Superior temporal gyrus (tissue), 1 donor: Measurements from ENCODE around the gene CCL23.
"Not testable (repeated sequence)": the region's sequence is repeated elsewhere in the genome, so short reads cannot be mapped to it uniquely, and the experiment has no call there.

Experiments used
- DNase-seq: peaks from one replicate; pipeline ENCODE4 v3.0.0-alpha.2; 2016; ENCODE audit errors: extremely low spot score

CCL23 gene

DNA sequence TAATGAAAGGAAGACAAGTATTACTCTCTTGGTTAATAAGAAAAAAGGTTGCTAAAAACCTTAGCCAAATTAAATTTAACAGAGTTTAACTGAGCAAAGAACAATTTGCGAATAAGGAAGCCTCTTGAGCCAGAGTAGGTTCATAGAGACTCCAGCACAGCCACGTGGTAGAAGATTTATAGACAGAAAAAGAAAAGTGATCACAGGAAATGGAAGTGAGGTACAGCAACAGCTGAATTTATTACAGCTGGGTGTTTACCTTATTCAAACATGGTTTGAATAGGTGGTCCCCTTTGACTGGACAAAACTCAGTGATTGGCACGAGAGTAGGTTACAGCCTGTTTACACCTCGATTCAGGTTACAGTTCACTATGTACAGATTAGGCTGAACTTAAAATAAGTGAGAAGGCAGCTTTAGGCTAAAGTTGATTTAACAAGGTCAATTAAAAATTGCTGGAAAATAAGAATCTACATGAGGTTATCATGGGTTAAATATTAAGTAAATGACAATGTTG lies 13.1 kb downstream of the CCL23 start:
- DNase-seq = no peak

DNA sequence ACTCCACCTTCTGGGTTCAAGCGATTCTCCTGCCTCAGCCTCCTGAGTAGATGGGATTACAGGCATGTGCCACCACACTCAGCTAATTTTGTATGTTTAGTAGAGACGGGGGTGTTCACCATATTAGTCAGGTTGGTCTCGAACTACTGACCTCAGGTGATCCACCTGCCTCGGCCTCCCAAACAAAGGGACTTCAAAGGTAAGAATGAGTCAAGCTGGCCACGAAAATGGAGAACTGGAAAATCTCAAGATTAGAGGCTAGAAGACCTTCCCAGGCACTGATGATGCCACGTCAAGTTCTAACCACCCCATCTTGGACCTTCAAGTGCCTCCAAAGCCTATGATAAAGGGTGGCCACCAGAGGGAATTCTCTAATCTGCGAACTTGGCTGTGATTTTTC lies 15.1 kb downstream of the CCL23 start:
- DNase-seq = no peak

DNA sequence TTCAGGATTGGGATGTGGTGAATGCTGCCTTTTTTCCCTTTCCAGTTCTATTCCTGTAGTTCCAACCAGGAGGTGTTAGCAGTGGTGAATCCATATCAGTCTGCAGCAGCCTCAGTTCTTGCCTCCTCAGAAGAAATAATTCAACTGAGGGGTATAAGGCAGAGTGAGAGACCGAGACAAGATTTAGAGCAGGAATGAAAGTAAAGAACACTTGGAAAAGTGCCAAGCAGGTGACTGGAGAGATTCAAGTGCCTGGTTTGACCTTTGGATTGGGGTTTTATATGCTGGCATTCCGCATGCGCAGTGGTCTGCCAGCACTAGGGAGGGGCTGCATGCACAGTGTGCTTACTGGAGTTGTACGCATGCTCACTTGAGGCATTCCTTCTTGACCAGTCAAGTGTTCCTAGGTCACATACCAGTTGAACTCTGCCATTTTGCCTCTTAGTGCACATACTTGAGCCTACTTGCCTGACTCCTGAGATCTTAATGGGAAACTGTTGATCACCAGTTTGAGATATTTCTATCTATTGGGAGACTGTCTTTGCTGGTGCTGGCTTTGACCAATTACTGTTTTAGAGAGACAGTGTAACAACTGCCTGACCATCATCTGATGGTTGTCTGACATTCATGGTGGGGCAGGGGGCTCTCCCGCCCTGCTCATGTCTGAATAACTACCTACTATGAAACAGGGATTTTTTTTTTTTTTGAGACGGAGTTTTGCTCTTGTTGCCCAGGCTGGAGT lies 15.7 kb downstream of the CCL23 start:
- no peak for DNase-seq

DNA sequence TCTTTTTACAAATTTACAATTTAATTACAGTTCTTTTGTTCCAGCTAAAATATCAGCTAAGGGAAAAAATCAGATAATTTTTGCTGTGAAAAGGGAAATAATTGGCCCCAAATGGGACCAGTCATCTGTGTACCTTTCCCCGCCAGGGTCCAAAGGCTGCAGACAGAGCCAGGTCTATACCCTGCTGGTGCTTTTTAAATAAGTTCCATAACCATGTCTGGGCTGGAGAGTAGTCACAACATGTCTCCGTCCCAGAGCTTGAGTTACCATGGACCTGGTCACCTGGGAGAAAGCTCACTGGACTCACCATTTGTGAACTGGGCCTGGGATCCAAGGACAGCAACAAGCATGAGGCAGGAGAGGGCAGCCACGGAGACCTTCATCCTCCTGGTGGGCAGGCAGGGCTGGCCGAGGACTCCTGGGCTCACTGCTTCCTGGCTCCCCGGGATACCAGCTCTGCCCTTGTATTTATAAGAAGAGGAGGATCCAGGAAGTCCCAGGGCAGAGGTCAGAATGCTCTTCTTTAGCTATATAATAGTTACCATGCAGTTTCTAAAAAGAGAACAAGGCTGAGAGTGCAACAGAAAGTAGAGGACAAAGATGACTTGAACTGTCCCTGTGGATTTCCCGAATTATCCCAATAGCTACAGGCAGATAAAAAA lies 16.5 kb downstream of the CCL23 start, which contains the start of gene CCL15:
Gene CCL15, minus strand, starts transcription at position 444 of the 662 bp plus-strand sequence. Its CDS starts 61 bp downstream, at position 383.
- DNase-seq = no peak

DNA sequence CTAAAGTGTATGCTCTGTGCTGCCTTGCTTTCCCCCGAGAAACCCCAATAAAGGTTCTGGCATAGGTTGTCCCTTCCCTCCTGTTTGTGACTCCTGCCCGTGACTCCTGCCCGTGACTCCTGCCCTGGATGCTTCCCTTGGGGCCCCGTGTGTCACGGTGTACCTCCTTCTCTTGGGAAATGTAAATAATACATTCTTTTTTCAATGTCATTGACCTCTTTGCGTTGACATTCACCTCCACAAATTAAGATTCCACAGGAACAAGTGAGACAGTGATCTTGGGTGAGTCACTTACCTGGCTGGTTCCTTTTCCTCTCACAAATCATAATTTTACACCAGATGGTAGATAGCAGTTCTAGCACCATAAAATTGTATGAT lies 17.1 kb downstream of the CCL23 start:
- DNase-seq = no peak

DNA sequence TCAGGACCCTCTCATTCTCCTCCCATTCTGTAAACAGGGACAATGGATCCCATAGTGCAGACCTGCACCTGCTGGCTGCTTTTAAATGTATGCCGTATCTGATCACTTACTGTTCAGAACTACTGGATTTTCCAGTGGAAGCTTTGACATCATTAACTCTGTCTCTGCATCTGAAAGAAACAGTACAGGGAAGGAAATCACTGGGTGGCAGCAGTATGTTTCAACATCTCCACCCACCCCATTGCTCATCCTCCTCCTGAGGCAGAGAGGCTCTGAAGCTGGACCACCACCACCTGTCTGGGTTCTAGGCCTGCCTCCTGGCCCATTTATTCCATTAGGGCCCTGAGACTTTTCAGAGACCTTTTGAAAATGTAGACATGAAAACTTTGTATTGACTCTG lies 19.0 kb downstream of the CCL23 start:
- no peak for DNase-seq

DNA sequence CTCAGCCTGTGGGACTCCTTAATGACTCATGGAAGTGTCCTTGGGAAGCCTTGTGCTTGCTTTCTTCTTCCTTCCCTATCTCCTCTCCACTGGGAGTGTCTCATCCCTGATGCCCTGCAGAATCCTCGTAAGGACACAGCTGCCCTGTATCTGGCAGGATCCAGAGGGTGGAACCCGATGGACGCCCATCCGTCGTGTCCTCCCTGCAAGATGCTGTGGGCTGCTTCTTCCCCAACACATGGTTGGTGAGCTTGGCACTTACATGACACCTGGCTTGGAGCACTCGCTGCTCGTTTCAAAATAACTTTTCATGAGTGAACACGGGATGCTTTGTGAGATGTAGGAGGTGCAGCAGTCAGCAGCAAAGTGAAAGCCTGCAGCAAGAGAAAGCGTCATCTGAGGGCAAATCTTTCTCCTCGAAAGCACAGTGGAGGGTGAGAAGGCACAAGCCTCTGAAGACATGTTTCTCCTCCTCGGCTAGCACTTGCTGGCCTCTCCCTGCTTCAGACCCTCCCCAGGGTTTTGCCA lies 19.7 kb downstream of the CCL23 start:
- no peak for DNase-seq

DNA sequence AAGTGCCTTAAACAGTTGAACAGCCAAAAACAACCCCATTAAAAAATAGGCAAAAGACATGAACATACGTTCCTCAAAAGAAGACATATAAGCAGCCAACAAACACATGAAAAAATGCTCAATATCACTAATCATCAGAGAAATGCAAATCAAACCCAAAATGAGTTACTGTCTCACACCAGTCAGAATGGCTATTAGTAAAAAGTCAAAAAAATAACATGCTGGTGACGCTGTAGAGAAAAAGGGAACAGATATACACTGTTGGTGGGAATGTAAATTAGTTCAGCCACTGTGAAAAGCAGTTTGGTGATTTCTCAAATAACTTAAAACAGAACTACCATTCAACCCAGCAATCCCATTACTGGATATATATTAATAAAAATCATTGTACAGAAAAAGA lies 22.4 kb downstream of the CCL23 start:
- not testable (repeated sequence) for DNase-seq

DNA sequence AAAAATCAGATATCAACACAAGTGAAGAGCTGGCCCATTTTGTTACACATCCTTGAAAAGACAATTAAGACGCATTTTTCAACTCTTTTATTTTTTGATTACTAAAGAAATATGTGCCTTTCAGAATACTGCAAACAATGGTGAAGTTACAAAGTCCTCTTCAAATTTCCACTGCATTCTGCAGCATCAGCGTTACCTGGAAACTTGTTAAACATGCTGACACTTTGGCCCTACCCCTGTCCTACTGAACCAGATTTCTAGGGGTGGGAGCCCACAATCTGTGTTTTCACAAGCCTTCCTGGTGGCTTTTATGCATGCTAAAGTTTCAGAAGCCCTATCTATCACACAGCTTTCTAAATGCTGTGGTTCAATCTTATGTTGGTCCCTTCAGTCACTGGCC lies 26.7 kb downstream of the CCL23 start:
- DNase-seq = no peak

DNA sequence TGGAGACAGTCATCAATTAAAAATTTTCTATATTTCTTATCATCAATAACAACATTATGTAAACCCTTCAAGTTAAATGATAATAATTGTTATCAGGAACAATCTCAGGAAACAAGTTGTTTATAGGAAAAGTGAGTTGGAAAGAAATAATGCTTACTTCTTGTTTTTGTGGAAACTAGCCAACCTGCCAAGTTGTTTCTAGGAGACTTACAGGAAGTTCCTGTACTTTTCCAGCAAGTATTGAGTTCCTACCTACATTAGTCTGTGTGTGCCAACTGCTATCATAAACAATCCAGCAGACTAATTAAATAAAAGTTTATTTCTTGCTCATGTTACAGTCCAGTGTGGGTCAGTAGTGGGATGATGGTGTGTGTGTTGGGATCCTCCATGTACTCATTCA lies 29.6 kb downstream of the CCL23 start:
- DNase-seq = no peak

DNA sequence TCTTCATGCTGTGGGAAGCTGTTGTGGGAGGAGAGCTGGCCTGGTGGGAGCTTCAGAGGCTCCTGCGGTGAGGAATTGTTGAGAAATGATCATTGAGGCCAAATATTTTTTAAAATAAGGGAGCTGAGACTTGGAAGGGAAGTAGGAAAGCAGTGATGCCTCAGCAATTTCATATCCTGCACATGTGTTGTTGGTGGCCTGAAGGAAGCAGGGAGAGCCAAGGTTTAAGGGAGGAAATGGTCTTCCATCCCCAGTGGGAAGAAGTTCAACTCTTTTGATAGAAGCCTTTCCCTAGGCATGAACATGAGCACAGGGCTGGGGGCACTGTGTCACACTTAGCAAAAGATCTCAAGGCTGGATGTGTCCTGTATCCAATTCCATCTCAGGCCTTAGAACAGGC lies 31.1 kb downstream of the CCL23 start, which contains the start of gene CCL14:
Gene CCL14, minus strand, starts transcription at position 87 of the 400 bp plus-strand sequence. Its CDS starts 80 bp downstream, at position 7.
- no peak for DNase-seq

DNA sequence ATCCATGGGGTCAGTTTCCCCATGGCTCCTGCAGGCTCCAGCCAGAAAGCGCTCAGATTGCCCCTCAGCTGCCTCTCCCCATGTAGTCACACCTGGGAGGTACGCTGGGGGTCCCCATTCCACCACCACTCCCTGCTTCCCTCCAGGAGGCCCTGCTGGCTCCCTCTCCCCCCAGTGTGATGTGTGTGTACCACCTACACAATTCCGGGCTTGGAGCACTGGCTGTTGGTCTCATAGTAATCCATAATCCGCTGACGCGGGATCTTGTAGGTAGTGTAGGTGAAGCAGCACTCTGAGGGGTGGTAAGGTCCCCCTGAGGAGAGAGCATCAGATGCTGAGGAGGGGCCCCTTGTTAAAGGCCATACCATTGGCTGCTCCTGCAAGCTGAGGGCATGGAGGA lies 33.6 kb downstream of the CCL23 start:
- no peak for DNase-seq

DNA sequence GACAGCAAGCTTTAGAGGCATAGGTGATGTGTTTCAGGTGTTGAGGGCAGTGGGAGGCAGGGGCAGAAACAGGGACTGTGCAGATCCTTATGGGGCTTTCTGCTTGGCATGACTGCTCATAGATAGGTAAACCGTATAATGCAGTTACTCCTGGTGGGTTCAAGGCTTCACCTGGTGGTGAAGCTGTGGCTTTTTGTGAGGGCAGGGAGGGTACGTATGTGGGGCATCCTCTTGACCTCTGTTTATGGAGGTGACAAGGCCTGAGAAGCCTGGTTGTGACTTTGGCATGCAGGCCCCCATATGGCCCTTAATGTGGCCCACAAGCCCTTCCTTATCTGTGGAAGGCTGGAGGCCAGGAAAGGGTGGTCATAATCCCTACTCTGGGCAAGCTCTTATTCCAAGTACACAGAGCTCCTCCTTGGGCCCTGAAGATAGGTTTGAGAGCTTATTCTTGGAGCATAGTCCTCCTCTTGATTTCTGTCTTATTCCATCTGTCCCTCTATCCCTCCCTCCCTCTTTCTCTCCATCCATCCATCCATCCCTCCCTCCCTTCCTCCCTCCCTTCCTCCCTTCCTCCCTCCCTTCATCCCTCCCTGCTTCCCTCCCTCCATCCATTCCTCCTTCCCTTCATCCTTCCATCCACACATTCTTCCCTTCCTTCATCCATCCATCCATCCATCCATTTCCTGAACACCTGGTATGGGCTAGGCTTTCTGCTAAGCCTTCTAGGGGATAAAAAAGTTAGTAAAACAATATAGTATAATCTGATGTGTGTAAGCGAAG lies 35.2 kb downstream of the CCL23 start:
- no peak for DNase-seq

DNA sequence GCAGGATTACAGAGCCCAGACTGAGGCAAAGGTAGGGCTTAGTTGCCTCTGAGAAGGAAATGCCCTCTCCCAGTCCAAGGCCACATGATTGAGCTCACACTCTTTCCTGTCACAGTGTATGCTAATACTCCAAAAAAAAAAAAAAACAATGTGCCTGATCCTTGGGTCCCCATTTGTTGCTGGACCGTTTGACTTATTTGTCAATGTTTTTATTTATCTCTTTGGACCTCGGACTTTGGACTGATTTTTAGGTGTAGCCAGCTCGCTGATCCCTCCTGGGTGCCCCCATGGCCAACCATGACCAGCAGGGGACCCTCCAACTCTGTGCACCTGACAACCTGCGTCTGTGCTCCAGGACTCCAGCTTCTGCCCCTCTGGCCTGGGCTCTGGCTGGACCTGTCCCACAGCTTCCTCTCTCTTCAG lies 35.9 kb downstream of the CCL23 start:
- no peak for DNase-seq

DNA sequence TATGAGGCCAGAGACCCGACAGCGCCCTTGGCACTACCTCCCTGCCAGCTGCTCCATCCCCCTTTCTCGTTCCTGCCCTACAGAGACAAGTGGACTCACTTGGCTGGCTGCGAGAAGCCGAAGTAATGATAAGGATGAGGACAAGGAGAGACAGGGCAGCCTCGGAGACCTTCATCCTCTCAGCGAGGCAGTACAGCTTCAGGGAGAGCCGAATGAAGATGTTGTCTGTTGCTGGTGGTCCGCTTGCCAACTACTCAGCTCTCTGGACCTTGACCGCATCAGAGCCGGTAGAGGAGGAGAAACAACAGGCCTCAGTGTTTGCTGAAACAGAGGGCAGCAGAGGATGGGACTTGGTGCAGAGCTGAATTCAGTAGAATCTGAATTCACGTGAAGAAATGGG lies 36.5 kb downstream of the CCL23 start, which contains the start of gene CCL16:
Gene CCL16, minus strand, starts transcription at position 252 of the 400 bp plus-strand sequence. Its CDS starts 77 bp downstream, at position 175.
- DNase-seq = no peak

DNA sequence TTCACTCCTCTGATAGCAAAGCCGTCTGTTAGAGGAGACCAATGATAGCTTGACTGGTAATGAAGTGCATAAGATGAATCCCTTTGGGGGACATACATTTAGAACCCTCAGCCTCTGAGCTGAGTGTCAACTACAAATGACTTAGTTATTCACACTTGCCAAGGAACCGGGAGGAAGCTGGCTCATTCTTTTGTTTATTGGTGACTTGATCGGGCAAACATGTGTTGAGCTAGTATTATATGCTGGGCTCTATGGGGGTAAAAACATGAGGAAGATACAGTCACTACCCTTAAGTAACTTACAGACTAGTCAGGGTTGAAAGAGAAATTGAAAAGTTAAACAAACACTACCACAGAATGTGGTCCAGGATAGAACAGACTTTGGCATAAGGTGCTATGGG lies 39.4 kb downstream of the CCL23 start:
- no peak for DNase-seq

DNA sequence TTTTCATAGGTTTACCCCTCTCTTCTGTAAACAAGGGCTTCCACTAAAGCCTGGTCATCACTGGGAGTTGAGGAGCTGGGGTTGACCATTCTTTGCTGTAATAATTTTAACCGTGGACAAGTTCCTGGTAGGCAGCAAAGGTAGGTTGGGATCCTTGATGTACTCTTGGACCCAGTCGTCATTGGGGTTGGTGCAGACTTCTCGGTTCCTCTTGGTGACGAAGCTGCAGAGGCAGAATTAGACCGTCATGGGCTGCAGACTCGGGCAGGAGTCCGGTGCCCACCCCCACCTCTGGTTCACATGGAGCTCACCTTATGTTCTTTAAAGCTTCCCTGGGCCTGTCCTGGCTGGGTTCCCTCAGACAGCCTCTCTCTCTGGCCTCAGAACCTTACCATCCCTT lies 40.3 kb downstream of the CCL23 start:
- no peak for DNase-seq

DNA sequence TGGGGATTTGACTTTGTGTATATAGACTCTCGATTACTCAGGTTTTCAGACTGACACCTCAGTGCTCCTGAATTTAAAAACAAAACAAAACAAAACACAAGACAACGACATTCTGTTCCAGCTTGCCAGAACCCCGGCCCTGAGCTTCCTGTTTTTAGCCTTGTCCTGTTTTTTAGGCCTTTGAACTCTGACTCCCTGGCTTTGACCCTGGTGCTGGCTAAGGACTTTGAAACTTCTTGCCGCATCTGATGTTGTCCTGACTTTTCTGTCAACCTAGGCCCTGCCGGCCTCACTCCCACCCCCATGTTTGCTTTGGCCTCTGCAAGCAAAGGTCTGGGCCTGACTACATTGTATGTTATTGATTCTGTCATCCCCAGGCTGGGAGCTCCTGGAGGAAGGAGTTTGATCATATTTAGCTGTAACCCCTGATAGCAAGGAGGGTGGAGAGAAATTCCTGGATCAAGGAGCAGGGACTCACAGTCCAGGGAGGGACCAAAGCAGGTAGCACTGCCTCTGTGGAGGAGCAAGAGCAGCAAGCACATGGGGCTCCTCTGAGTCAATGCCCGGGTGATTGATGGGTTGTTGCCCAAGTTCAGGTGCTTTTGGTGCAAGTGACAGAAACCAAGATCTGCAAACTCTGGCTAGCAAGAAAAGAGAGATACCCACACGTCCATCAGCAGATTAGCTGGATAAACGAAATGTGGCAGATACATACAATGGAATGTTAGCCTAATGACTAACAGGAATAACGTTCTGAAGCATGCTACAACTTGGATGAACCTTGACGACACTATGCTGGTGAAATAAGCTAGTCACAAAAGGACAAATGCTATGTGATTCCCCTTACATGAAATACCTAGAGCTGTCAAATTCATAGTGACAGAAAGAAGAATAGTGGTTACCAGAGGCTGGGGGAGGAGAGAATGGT lies 44.2 kb downstream of the CCL23 start:
- no peak for DNase-seq

DNA sequence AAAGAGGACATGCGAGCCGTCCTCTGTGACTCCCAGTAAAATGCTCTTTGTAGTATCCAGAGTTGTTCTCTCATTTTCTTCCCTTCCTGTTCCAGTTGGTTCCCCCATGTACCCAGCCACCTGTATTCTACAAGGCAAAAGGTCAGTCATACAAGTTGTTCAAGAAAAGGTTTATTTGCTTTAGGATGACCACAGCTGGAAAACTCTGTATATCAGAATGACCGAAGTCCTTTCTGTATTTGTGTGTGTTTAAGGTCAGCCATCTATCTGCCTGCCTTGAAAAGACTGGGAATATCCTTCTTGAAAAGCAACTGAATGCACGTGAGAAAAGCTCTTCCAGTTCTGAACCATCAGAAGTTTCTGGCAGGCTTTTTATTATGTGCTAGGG lies 44.8 kb downstream of the CCL23 start:
- DNase-seq = no peak

DNA sequence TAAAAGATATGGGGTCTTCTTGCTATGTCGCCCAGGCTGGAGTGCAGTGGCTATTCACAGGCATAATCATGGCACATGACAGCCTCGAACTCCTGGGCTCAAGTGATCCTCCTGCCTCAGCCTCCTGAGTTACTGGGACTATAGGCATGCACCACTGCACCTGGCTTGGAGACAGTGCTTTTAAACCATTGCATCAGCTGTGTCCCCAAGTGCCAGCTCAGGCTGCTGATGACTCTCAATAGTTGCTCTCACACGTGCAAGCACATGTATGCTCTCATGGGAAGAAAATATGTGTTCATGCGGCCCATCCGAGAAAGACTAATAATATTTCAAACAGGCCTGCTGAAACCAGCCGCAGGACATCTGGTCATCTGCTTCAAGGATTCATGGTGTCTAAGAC lies 45.2 kb downstream of the CCL23 start:
- DNase-seq = no peak

DNA sequence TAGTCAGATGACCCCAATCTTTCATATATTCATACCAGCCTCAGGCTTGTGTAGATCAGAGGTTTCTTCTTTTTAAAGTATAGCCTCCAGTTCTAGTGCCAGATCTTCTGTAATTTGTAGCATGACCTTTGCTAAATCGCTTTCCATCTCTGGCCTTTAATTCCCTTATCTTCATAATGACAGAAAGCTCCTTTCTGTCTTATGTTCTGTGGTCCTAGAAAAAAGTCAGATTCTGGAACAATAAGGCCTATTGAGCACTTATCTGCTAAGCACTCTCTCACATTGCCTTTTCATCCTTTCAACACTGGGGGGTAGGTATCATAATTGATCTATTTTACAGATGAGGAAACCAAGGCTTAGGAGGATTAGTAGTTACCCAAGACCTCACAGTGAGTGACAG lies 45.7 kb downstream of the CCL23 start:
- DNase-seq = no peak
